Esophagus muscularis mucosa (tissue), 3 donors: ENCODE results near the gene TBCEL.

Source experiments
- CTCF ChIP-seq, 3 experiments: fragments of 200-600 bp in 2 of 3; fragments of 450-650 bp in 1 of 3; sonication (generic) in 2 of 3; IDR thresholded peaks; one replicate each; pipeline ENCODE4 v1.5.1; 2017 to 2019; ENCODE audit warnings: antibody characterized with exemption in 3 of 3, mild to moderate bottlenecking in 2 of 3, moderate library complexity in 1 of 3
- EP300 ChIP-seq: sonication (generic); formaldehyde crosslinking; IDR thresholded peaks from one replicate; pipeline ENCODE4 v1.6.1; 2017; ENCODE audit warnings: antibody characterized with exemption

GRCh38 chr11:121137005-121137404, 113.1 kb downstream of the TBCEL start:
- TF ChIP-seq EP300 (no peak), CTCF (IDR thresholded peaks at IDR 0.05) (no peak)
